Measurements from ENCODE around the gene ANGPT4.

ANGPT4 gene

DNA sequence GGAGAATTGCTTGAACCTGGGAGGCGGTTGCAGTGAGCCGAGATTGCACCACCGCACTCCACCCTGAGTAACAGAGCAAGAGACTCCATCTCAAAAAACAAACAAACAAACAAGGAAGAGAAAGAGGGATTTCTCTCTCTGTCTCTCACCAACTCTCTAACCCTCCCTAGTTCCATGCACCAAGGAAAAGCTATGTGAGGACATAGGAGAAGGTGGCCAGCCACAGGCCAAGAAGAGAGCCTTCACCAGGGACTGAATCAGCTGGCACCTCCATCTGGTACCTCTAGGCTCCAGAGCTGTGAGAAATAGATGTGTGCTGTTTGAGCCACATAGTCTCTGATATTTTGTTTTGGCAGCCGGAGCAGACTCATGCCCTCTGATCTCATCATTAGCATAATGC, 91.6 kb downstream of the ANGPT4 start:
- DNase-seq (ENCODE audit: low spot score) (no peak), ATAC-seq (ENCODE audit: low read depth) (no peak)
- Histone ChIP-seq H3K36me3 (ENCODE audit: low read depth) (no peaks in the 10 kb centered on the region), H3K4me3 (ENCODE audit: severe bottlenecking) (no peak overlapping the region), H3K9me3 (ENCODE audit: severe bottlenecking) (no peaks in the 10 kb centered on the region), H3K4me1 (ENCODE audit: insufficient read depth, poor library complexity, severe bottlenecking) (no peaks in the 10 kb centered on the region), H3K27ac (ENCODE audit: poor library complexity, severe bottlenecking) (no peak overlapping the region), H3K27me3 (ENCODE audit: insufficient read depth, poor library complexity, severe bottlenecking) (no peaks in the 10 kb centered on the region)
- TF ChIP-seq, protein P1, sequence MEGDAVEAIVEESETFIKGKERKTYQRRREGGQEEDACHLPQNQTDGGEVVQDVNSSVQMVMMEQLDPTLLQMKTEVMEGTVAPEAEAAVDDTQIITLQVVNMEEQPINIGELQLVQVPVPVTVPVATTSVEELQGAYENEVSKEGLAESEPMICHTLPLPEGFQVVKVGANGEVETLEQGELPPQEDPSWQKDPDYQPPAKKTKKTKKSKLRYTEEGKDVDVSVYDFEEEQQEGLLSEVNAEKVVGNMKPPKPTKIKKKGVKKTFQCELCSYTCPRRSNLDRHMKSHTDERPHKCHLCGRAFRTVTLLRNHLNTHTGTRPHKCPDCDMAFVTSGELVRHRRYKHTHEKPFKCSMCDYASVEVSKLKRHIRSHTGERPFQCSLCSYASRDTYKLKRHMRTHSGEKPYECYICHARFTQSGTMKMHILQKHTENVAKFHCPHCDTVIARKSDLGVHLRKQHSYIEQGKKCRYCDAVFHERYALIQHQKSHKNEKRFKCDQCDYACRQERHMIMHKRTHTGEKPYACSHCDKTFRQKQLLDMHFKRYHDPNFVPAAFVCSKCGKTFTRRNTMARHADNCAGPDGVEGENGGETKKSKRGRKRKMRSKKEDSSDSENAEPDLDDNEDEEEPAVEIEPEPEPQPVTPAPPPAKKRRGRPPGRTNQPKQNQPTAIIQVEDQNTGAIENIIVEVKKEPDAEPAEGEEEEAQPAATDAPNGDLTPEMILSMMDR (IDR thresholded peaks at IDR 0.05; ENCODE audit: poor library complexity, severe bottlenecking), result no peak

DNA sequence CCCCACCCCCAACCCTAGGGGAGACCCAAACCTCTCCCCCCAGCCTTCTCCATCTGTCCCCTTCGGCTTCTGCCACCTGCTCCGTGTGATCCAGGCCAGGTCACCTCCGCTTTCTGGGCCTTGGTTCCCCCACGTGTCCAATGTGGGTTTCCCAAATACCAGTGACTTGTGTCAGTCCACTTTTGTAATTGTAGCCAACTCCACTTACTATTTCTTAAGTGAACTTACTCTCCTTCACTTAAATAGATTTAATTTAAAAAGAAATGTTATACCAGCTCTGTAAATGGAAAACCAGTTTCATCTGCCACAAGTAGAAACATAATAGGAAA, 92.6 kb downstream of the ANGPT4 start:
- Histone ChIP-seq H3K27me3 (ENCODE audit: insufficient read depth, poor library complexity, severe bottlenecking) (no peaks in the 10 kb centered on the region), H3K4me3 (ENCODE audit: severe bottlenecking) (no peak overlapping the region), H3K36me3 (ENCODE audit: low read depth) (no peaks in the 10 kb centered on the region), H3K27ac (ENCODE audit: poor library complexity, severe bottlenecking) (no peak overlapping the region), H3K9me3 (ENCODE audit: severe bottlenecking) (no peaks in the 10 kb centered on the region), H3K4me1 (ENCODE audit: insufficient read depth, poor library complexity, severe bottlenecking) (no peaks in the 10 kb centered on the region)
- TF ChIP-seq, protein P1 (IDR thresholded peaks at IDR 0.05; ENCODE audit: poor library complexity, severe bottlenecking), result no peak
- no peak for DNase-seq (ENCODE audit: low spot score)
- no peak for ATAC-seq (ENCODE audit: low read depth)

- DNase-seq (ENCODE audit: low spot score) (no peak), ATAC-seq (ENCODE audit: low read depth) (no peak)
- Histone ChIP-seq H3K4me1 (ENCODE audit: insufficient read depth, poor library complexity, severe bottlenecking) (no peaks in the 10 kb centered on the region), H3K27me3 (ENCODE audit: insufficient read depth, poor library complexity, severe bottlenecking) (no peaks in the 10 kb centered on the region), H3K9me3 (ENCODE audit: severe bottlenecking) (no peaks in the 10 kb centered on the region), H3K27ac (ENCODE audit: poor library complexity, severe bottlenecking) (no peak overlapping the region), H3K4me3 (ENCODE audit: severe bottlenecking) (no peak overlapping the region), H3K36me3 (ENCODE audit: low read depth) (no peaks in the 10 kb centered on the region)
- TF ChIP-seq, protein P1 (IDR thresholded peaks at IDR 0.05; ENCODE audit: poor library complexity, severe bottlenecking), result no peak
Observed at GRCh38 chr20:822651-823573, 93.2 kb downstream of the ANGPT4 start.

- Histone ChIP-seq H3K27ac (ENCODE audit: poor library complexity, severe bottlenecking) (no peak overlapping the region), H3K4me3 (ENCODE audit: severe bottlenecking) (no peak overlapping the region), H3K36me3 (ENCODE audit: low read depth) (no peaks in the 10 kb centered on the region), H3K4me1 (ENCODE audit: insufficient read depth, poor library complexity, severe bottlenecking) (no peaks in the 10 kb centered on the region), H3K27me3 (ENCODE audit: insufficient read depth, poor library complexity, severe bottlenecking) (no peaks in the 10 kb centered on the region), H3K9me3 (ENCODE audit: severe bottlenecking) (no peaks in the 10 kb centered on the region)
- DNase-seq (ENCODE audit: low spot score) (no peak), ATAC-seq (ENCODE audit: low read depth) (no peak)
- TF ChIP-seq, protein P1 (IDR thresholded peaks at IDR 0.05; ENCODE audit: poor library complexity, severe bottlenecking), result no peak
Observed at GRCh38 chr20:821731-822065, 94.4 kb downstream of the ANGPT4 start.

GRCh38 chr20:821046-821730, 94.9 kb downstream of the ANGPT4 start:
- ATAC-seq (ENCODE audit: low read depth) (no peak), DNase-seq (ENCODE audit: low spot score) (no peak)
- Histone ChIP-seq H3K9me3 (ENCODE audit: severe bottlenecking) (no peaks in the 10 kb centered on the region), H3K27me3 (ENCODE audit: insufficient read depth, poor library complexity, severe bottlenecking) (no peaks in the 10 kb centered on the region), H3K36me3 (ENCODE audit: low read depth) (no peaks in the 10 kb centered on the region), H3K4me3 (ENCODE audit: severe bottlenecking) (no peak overlapping the region), H3K27ac (ENCODE audit: poor library complexity, severe bottlenecking) (no peak overlapping the region), H3K4me1 (ENCODE audit: insufficient read depth, poor library complexity, severe bottlenecking) (no peaks in the 10 kb centered on the region)
- TF ChIP-seq, protein P1 (IDR thresholded peaks at IDR 0.05; ENCODE audit: poor library complexity, severe bottlenecking), result no peak
